Fibroblast of skin of back (primary cell): Measurements from ENCODE around the gene BCAN.
"Not testable (repeated sequence)": the region's sequence is repeated elsewhere in the genome, so short reads cannot be mapped to it uniquely, and the experiment has no call there.

Experiments
- DNase-seq: peaks from one replicate; pipeline ENCODE4 v3.0.0-alpha.2; 2013

Gene BCAN

DNA sequence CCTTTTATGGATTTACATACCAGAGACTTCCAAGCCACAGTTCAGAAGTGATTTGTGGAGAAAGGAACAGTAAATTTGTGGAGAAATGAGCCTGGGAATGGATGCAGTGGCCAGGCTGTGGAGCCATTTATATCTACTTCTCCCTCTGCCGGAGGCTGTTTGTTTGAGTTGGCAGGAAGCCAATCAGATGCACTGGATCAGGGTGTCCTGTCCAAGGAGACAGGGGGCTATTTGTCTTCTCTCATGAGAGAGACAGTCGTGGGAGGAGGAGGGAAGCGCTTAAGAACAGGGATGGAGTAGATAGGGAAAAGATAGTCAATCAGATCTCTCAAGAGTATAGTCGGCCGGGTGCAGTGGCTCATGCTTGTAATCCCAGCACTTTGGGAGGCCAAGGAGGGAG is 25.5 kb upstream of the BCAN start:
- DNase-seq = peak; percentile 27

DNA sequence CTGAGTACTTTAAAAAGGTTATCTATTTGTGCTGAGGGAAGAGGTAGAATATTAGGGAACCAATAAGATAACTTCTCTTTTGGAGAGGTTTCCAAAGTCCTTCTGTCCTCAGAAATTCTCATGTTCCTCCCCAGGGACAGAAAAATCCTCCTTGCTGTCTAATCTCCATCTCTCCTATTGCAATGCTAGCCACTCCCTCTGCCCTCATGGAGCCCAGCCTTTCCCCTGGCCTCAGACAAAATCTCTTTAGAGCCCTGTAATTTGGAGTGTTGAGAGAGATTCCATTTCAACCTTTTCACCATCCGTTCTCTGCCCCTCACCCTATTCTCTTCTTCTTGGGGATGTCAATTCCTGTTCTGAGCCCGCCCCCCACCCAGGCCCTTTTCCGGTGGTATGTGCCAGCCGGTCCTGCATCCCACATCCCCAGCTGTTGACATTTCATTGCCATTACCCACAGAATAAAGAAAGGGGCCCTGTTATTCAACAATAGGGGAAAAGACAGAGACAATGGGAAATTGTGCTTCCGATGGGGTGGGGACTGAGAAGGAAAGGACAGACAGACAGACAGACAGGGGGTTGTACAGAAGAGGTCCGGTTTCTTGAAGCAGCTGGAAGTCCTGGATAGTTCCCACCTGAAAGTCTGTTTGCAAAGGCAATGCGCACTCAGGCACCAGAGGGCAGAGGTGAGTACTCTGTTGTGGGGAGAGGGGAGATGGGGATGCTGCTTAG is 22.9 kb upstream of the BCAN start, which contains the start of gene HAPLN2:
HAPLN2 (plus strand) TSS at position 563 of the 729 bp plus-strand sequence. CDS start 4,076 bp downstream, outside the sequence.
- DNase-seq = no peak

DNA sequence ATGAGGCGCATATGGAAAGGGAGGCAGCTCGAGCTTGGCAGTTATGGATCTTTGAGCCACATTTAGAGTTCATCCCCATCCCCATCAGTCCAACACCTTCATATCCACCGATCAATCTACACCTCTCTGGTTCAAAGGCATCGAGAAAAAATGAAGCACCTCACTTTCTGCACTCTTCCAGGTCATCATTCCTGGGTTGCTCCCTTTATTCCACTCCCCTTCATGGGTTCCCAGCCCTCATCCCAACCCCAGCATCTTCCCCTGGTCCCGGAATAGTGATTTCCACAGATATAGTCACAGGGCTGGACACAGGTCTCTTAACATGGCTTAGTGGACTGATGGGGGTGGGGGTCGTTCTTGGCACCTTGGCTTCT is 22.3 kb upstream of the BCAN start:
- no peak for DNase-seq

DNA sequence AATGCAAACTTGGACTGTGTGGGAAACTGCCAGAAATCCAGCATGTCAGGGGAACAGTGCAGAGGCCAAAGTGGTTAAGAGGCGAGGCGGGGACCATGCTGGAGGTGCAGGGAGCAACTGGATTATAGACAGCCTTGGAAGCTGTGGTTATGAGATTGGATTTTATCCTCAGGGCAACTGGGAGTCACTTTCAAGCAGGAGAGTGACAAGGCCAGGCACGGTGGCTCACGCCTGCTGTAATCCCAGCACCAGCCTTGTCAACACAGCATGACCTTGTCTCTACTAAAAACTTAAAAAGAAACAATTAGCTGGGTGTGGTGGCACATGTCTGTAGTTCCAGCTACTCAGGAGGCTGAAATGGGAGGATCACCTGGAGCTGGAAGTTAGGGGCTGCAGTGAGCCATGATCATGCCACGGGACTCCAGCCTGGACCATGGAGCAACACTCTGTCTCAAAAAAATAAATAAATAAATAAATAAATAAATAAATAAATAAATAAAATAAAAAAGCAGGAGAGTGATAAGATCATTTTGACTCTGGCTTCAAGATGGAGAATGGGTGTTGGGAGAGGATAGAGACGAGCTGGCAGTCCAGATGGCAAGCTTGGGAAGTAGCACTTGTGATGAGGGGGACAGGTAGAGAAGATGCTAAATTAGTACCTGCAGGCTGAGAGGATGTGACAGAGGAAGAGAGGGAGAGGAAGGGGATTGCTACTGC is 19.2 kb upstream of the BCAN start:
- DNase-seq = no peak

DNA sequence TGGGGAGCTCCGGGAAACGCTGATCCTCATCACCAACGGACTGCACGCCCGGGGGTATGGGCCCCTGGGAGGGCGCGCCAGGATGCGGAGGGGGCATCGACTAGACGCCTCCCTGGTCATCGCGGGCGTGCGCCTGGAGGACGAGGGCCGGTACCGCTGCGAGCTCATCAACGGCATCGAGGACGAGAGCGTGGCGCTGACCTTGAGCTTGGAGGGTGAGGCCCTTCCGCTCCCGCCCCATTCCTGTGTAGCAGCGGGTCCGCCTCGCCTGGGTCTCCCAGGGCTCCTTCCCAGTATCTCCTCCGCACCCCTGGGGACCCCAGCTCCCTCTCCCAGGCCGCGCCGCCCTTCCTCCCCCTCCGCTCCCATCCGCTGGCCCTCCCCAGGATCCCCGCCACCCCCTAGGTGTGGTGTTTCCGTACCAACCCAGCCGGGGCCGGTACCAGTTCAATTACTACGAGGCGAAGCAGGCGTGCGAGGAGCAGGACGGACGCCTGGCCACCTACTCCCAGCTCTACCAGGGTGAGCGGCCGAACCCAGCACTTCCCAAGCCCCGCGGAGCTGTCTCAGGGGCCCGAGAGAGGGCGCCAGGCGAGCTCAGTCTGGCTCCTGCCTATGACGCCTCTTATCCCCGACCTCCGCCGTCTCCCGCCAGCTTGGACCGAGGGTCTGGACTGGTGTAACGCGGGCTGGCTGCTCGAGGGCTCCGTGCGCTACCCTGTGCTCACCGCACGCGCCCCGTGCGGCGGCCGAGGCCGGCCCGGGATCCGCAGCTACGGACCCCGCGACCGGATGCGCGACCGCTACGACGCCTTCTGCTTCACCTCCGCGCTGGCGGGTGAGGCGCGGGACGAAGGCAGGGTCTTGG is 17.7 kb upstream of the BCAN start:
- DNase-seq = peak; percentile 48

DNA sequence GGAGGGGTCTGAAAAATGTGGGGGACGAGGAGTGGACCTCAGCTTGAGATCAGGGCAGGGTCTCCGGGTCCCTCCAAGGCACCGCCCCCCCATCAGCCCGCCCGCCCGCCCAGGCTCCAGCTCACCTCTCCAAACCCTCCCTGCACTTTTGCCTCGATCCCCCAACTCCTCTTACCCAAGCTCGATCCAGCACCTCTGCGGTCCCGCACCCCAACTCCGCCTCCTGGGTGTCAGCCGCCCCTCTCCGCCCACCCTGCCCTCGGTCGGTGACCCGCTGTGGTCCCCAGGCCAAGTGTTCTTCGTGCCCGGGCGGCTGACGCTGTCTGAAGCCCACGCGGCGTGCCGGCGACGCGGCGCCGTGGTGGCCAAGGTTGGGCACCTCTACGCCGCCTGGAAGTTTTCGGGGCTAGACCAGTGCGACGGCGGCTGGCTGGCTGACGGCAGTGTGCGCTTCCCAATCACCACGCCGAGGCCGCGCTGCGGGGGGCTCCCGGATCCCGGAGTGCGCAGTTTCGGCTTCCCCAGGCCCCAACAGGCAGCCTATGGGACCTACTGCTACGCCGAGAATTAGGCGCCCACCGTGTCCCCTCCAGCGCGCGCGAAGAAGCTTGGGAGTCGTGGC is 17.0 kb upstream of the BCAN start:
- no peak for DNase-seq

DNA sequence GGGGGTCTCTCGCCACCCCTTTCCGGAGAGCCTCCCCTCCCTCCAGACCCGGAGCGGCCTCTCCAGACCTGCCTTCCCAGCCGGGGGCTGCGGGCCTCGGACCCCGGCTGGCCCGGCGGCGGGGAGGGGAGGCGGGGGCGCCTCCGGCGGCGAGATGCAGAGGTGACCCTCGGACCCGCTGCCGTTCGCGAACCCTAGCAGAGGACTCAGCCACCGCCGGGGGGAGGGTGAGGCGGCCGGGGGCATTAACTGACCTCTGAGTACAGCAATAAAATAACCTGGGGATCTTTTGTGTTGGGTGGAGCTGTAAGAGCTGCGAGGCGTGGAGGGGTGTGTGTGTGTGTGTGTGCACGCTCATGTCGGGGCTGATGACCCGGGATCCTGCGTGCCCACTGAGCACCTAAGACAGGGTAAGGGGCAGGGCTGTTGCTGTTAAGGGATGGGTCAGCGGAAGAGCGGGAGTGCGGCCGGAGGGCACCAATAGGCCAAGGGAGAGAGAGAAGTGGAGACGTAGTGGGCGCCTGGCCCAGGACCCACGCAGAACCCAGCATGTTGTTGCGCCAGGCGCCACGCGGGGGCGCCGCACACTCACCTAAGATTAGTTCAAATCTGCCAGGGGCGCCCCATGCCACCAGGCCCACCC is 16.4 kb upstream of the BCAN start:
- DNase-seq = no peak

DNA sequence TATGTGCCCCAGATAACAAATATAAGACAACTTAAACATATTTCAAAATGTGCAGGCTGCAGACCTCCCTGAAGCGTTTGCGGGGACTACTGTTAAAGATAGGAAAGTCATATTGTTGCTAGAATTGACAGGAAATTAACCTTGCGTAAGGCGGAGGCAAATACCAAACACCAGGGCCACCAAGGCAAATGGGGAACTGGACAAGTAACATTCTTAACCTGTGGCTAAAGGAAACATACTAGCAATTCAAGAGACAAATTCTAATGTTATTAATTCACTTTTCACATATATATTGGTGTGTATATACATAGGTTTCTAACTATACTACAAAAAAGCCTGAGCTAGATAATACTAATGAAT is 15.9 kb upstream of the BCAN start:
- DNase-seq = no peak

DNA sequence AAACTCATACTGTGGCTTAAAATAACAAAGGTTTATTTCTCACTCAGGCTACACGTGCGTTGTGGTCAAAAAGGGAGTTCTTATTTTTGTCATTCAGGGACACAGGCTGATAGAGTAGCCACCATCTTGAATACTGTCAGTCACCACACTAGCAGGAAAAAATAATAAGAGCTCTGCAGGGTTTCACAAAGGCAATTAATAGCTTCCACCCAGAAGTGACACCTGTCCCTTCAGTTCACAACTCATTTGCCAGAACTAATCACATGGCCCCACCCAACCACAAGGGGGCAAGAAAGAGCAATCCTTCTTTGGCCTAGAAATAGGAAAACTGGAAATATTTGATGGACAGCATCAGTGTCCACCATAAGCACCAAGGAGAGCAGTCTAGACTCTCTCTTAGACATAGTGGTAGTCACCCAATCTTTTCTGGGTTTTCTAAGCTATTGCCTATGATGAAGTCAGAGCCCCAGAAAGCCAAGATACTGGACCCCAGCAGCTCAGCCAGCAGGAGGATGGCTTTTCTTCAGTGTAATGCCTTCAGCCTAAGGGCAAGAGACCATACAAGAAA is 14.5 kb upstream of the BCAN start:
- DNase-seq = peak; percentile 63

DNA sequence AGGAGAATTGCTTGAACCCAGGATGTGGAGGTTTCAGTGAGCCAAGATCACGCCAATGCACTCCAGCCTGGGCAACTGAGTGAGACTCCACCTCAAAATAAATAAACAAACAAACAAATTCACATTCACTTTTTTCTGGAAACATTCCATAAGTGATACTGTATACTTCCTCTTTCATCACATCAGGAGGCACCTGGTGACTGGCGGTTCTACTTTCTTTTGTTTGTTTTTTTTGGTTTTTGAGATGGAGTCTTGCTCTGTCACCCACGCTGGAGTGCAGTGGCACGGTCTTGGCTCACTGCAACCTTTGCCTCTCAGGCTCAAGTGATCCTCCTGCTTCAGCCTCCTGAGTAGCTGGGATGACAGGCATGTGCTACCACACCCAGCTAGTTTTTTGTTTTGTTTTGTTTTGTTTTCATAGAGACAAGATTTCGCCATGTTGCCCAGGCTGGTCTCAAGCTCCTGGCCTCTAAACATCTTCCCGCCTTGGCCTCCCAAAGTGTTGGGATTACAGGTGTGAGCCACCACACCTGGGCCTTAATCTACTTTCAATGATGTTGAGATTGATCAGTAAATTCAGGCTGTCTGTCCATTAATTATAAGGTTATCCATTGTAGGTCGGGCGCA is 12.0 kb upstream of the BCAN start:
- no peak for DNase-seq

DNA sequence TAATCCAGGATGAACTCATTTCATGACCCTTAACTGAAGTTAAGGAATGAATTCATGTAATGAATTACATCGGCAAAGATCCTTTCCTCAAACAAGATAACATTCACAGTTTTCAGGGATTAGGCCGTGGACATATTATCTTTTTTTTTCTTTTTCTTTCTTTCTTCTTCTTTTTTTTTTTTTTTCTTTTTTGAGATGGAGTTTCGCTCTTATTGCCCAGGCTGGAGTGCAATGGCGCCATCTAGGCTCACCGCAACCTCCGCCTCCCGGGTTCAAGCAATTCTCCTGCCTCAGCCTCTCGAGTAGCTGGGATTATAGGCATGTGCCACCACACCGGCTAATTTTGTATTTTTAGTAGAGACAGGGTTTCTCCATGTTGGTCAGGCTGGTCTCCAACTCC is 10.8 kb upstream of the BCAN start:
- DNase-seq = not testable (repeated sequence)

DNA sequence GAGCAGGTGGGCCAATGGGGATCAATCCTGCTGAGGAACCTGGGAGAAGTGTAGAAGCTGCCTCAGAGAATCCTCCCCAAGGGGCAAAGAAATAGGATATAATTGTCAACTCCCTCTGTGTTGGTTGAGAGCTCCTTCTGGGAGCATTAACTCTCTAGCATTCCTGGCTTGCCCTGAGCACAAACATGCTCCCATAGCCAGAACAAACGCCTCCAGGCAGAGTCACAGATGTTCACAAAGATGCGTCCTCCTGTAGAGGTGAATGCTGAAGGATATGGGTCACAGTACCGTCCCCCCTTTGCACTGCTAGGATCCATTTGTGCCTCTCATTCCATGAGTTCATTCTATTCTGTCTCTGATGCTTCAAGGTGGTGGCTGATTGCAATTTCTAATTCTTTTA is 9.6 kb upstream of the BCAN start:
- DNase-seq = no peak

DNA sequence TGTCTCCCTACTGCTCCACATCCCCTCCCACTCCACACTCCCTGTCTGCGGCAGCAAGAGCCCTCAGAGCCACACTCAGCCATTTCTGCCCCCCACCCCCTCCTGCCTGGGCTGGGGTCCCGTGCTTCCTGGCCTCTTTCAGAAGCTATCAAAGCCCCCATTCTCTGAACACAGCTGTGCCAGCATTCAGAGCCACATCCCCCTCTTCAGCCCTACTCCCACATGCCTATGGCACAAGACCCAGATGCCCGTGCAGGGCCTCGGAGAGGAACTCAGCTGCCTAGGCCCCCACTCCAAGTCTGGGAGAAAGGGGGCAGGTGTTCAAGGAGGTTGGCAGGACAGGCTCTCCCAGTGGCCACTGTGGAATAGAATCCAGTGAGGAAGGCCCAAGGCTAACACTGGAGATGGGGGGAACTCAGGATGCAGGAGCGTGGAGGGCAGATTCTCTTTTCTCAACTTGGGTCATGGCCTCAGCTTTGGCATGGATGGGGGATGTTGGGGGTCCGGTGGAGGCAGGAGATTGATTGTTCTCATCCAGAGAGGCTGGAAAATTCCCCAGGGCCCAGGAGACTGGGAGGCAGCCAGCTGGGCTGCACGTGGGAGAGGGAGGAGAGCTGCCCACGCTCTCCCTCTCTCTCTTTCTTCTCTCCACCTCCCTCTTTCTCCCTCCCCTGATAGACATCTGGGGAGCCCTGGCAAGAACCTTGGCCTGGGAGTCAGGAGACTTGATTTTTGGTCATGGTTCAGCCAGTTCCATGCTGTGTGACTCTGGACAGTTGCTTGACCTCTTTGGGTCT is 3.5 kb upstream of the BCAN start:
- no peak for DNase-seq

DNA sequence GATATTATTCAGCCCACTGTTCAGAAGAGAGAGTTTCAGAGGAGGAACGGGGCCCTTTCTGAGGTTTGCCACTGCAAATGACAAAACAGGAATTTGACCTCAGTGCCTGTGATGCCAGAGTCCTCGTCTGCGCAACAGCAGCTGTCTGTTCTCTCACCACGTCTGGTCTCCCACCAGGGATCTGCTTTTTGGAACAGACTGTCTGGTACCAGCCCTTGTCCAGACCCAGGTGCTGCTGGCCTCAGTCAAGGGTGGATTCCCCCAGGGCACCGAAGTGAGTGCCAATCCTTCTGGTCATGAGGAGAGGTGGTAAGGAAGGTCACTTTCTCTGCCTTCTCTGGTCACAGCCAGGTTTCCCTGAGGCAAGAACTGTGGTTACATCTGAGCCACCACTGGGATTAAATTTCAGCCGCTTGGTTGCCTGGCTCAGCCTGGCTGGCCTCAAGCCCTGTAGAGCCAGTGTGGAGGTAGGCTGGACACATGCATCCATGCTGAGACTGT is 2.3 kb upstream of the BCAN start:
- no peak for DNase-seq

DNA sequence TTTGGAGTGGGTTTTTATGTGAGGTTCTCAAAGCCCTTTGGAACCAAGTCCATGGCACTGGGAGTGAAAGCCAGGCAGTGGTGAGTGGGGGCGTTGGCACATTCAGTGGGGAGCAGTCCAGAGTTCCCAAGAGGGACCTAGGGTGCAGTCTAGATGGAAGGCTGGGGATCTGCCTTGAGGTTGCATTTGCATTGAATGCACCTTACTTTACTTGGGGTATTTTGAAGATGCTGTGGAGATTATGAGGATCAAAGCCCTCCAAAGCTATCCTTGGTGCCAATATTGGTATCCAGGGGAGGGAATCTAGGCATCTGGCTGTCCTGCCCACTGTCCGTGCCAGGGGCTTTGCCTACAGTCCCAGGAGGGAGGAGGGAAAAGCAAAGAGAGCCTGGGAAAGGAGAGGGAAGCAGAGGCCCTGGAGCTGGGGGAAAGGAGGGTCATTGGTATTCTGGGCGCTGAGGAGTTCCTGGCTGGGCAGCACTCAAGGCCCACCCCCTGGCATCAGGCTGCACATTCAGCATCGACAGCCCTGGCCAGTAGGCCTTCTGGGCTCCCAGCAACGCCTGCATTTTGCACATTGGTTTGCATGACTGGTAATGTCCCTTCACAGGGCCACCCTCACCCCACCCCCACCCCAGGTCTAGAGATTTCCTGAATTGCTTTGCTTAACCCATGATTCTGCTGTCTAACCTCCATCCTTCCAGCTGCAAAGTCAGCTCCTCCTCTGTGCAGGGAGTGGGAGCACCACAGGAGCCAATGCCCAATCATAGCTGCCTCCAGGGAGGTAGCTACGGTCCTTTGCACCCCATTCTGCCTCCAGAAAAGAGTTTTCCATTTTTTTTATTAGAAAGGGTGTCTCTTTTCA is 843 bp upstream of the BCAN start:
- DNase-seq = no peak

DNA sequence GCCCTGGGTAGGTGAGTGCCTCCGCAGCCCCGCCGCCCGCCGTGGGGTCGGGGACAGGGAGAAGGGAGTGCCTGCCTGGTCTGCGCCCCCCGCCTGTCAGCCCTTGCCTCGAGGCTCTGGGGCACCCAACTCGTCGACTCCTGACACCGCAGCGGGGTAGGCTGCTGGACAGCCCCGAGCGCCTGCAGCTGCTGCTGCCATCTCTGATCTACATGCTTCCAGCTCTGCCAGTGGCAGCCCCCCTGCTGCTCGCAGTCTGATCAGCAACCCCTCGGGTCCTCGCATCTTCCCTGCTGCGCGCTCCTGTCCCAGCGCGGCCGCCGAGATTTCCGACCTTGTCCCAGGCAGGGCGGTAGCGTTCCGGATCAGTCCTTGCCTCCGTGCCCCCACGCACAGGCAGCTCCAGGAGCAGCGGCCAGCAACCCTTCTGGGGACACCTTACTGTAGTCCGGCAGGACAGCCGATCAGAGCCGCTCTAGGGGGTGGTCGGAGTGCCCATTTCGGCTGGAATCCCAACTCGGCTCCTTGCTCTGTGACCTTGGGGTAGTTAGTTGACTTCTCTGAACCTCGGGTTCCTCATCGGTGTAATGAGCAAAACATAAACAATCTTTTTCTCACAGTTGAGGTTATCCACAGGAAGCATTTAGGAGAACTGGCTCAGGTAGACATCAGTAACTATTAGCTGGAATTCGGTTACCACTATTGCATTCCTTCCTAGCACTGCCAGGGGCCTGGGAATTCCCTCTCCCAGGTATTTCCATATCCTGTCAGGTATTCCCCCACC is 540 bp downstream of the BCAN start:
- DNase-seq = no peak

DNA sequence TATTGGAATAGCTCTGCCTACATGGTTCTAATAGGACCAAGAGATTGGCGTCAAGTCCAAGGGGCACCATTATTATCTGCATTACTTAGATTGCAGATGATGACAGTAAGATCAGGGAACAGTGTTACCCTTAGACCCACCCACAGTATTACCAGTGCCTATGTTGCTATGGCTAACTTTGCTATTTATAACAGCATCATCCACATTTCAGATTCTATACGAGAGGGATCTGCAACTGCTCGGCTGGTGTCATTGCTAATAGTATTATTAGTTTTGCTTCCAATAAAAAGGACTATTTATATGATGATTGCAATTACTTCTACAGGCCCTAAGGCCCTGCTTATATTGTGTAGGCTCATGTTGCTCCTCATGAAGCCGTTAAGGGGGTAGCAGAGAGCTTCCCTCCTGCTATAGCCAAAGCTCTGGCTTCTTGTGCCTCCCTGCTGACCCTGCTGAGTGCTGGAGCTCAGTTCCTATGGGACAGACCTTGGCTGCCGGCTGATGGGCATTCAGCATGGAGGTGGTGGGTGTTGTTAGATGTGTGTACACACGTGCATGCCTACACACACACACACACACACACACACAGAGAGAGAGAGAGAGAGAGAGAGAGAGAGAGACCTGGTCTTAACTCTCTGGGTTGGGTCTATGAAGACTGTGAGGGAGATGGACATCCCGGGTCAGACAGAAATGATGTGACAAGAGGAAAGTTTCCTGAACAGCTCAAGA is 1.3 kb downstream of the BCAN start:
- DNase-seq = no peak

DNA sequence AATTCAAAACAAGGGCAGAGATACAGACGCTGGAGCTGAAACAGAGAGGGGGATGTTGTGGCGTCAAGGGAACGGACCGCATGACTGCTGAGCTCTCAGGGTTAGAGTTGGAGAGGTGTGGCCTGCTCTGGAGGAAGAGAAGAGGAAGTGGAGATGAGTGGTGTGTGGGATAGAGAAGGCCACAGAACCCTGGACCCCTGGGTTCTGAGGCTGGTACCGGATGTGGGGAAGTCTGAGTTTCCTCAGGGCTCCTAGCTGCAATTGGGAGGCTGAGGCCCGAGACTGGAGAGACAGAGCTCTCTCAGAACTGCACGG is 1.8 kb downstream of the BCAN start:
- DNase-seq = no peak
